K562 (cell line): ENCODE results near the gene BPHL. TPM values are rescaled to one million over a fixed set of nuclear protein-coding genes. Genes with fewer than 3 reads are reported as not detected.

Experiments
- AFF1 ChIP-seq, 2 experiments: fragments of 450-650 bp; IDR thresholded peaks; 2 replicates each; pipeline ENCODE4 v1.6.1; 2018; ENCODE audit warnings: mild to moderate bottlenecking in 2 of 2, low read depth in 1 of 2; ENCODE audit not compliant: partially characterized antibody in 2 of 2
- ARNT ChIP-seq, 2 experiments: fragments of 450-650 bp; IDR thresholded peaks; 2 replicates each; pipeline ENCODE4 v1.6.1; 2016; ENCODE audit warnings: mild to moderate bottlenecking in 1 of 2
- CXXC5 ChIP-seq: fragments of 250-450 bp; sonication (Bioruptor Pico); IDR thresholded peaks from 2 replicates; pipeline ENCODE4 v1.8.0; 2022; ENCODE audit warnings: inconsistent platforms, mild to moderate bottlenecking, moderate library complexity
- DMBX1 ChIP-seq: fragments of 250-450 bp; sonication (Bioruptor Pico); IDR thresholded peaks from 2 replicates; pipeline ENCODE4 v1.8.0; 2022; ENCODE audit warnings: inconsistent platforms, mild to moderate bottlenecking, moderate library complexity, borderline replicate concordance
- ESRRB ChIP-seq: fragments of 250-450 bp; sonication (Bioruptor Pico); IDR thresholded peaks from 2 replicates; pipeline ENCODE4 v1.5.0; 2020; ENCODE audit warnings: mild to moderate bottlenecking, moderate library complexity, borderline replicate concordance
- HIVEP1 ChIP-seq: fragments of 250-450 bp; sonication (Bioruptor Pico); IDR thresholded peaks from 2 replicates; pipeline ENCODE4 v1.4.0; 2020; ENCODE audit warnings: mild to moderate bottlenecking
- LARP7 ChIP-seq: fragments of 450-650 bp; IDR thresholded peaks from 2 replicates; pipeline ENCODE4 v1.6.1; 2016
- LEF1 ChIP-seq: fragments of 450-650 bp; IDR thresholded peaks from 2 replicates; pipeline ENCODE4 v1.6.1; 2016; ENCODE audit warnings: mild to moderate bottlenecking
- MBD1 ChIP-seq: fragments of 250-450 bp; sonication (Bioruptor Pico); IDR thresholded peaks from 2 replicates; pipeline ENCODE4 v1.8.0; 2022; ENCODE audit warnings: inconsistent platforms
- MTF1 ChIP-seq: fragments of 250-450 bp; sonication (Bioruptor Pico); IDR thresholded peaks from 2 replicates; pipeline ENCODE4 v1.9.0; 2021; ENCODE audit warnings: moderate library complexity, mild to moderate bottlenecking, inconsistent platforms, borderline replicate concordance
- NCOA4 ChIP-seq: fragments of 450-650 bp; IDR thresholded peaks from 2 replicates; pipeline ENCODE4 v1.6.1; 2018; ENCODE audit warnings: mild to moderate bottlenecking; ENCODE audit not compliant: partially characterized antibody
- TCF15 ChIP-seq: fragments of 250-450 bp; sonication (Bioruptor Pico); IDR thresholded peaks from 2 replicates; pipeline ENCODE4 v1.8.0; 2022; ENCODE audit warnings: moderate library complexity, mild to moderate bottlenecking, inconsistent platforms
- TEAD1 ChIP-seq, 2 experiments: fragments of 450-650 bp in 1 of 2; sonication (generic) in 1 of 2; formaldehyde crosslinking; IDR thresholded peaks; 2 replicates each; pipeline versions ENCODE4 v1.4.0 to v1.8.0; 2020 to 2022; ENCODE audit warnings: mild to moderate bottlenecking in 2 of 2, missing genetic modification reagents in 1 of 2
- ZEB2 ChIP-seq: fragments of 450-650 bp; IDR thresholded peaks from 2 replicates; pipeline ENCODE4 v1.6.1; 2016
- ZNF583 ChIP-seq: fragments of 250-450 bp; sonication (Bioruptor Pico); IDR thresholded peaks from 2 replicates; pipeline ENCODE4 v1.4.0; 2020
- ZNF589 ChIP-seq: fragments of 200-800 bp; sonication (Bioruptor generic); IDR thresholded peaks from 2 replicates; pipeline ENCODE4 v1.6.1; 2016; ENCODE audit warnings: low read depth, missing genetic modification characterization, missing compliant biosample characterization
- ZNF668 ChIP-seq: fragments of 250-450 bp; sonication (Bioruptor Pico); IDR thresholded peaks from 2 replicates; pipeline ENCODE4 v1.8.0; 2022; ENCODE audit warnings: mild to moderate bottlenecking, inconsistent platforms
- ZNF766 ChIP-seq: fragments of 200-800 bp; sonication (Bioruptor generic); conservative IDR thresholded peaks from 2 replicates; pipeline ENCODE4 v1.6.1; 2016; ENCODE audit warnings: missing genetic modification characterization, missing compliant biosample characterization
- ZNF79 ChIP-seq: fragments of 250-450 bp; sonication (Bioruptor Pico); IDR thresholded peaks from 2 replicates; pipeline ENCODE4 v1.4.0; 2020; ENCODE audit warnings: low read depth, mild to moderate bottlenecking, moderate library complexity
- polyA plus RNA-seq, 8 experiments: library from polyadenylated mRNA; depleted of rRNA in 4 of 8; stranded (reverse) in 5 of 8; unstranded in 3 of 8; fragments of >200 nt; fragmentation: Nextera tagmentation in 2 of 8; fragmentation: Illumina TruSeq in 1 of 8; extraction: Ambion mirVana in 2 of 8; extraction: Trizol in 1 of 8; gene quantifications; 2 replicates each; pipeline versions ENCODE4 v1.2.1 to v1.2.3, GENCODE V29; 2011 to 2014; ENCODE audit warnings: inconsistent platforms in 1 of 8, missing spikeins in 1 of 8
- total RNA-seq, 7 experiments: library from RNA; depleted of rRNA in 6 of 7; stranded (reverse); fragments of >200 nt in 6 of 7; fragmentation: Illumina TruSeq in 2 of 7; extraction: Trizol in 2 of 7; gene quantifications; 2 replicates each; pipeline versions ENCODE4 v1.2.1 to v1.2.3, GENCODE V29; 2011 to 2021; ENCODE audit warnings: low replicate concordance in 1 of 7

BPHL gene
- total and polyA plus RNA-seq, 9 of the 15 experiments (the other 6 are each of a cell fraction or from before 2014, with no cell fraction given): 3.5 to 17.4 (median 8.2) TPM

DNA sequence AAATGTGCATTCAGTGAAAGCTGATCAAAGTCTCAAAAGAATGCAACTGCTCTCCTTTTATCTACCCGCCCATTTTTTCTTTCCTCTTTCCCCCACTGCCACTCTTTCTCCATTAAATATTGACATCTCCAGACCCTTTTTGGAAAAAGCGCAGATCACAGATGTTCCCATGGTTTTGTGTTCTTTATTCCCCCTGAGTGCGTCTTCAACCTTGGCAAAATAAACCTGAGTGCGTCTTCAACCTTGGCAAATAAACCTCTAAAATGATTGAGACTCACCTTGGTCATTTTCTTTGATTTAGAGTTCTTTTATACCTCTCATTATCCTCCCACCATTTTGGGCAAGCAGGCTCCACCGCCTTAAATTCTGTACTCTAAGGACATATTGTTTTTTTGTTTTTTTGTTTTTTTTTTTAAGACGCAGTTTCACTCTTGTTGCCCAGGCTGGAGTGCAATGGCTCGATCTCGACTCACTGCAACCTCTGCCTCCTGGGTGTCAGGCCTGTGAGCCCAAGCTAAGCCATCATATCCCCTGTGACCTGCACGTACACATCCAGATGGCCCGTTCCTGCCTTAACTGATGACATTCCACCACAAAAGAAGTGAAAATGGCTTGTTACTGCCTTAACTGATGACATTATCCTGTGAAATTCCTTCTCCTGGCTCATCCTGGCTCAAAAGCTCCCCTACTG, 48.2 kb downstream of the BPHL start (continued):
- TF ChIP-seq AFF1 (IDR thresholded peaks at IDR 0.05; ENCODE audit: low read depth in 1 of 2, partially characterized antibody in 2 of 2) (peak in 1 of 2 experiments; percentile 15), NCOA4 (peak; percentile 31), TEAD1 (CRISPR knock-in tag; IDR thresholded peaks at IDR 0.05) (0 out of 4 replicates have a peak, but pooled peaks of 1 of the 2 experiments have one; percentile 31), ZNF766 (peak; percentile 52), MBD1 (CRISPR knock-in tag) (0 out of 2 replicates have a peak, but pooled peaks have one; percentile 28), DMBX1 (peak; percentile 58), LARP7 (0 out of 2 replicates have a peak, but pooled peaks have one; percentile 38), ZNF589 (0 out of 2 replicates have a peak, but pooled peaks have one; percentile 11), CXXC5 (CRISPR knock-in tag) (peak; percentile 20; the same call in 1 of the 2 replicates), ZEB2 (0 out of 2 replicates have a peak, but pooled peaks have one; percentile 0), TCF15 (CRISPR knock-in tag) (peak; percentile 70; the same call in 1 of the 2 replicates), ZNF668 (CRISPR knock-in tag) (peak; percentile 44; the same call in 1 of the 2 replicates), HIVEP1 (CRISPR knock-in tag) (peak; percentile 82), ZNF583 (CRISPR knock-in tag) (peak; percentile 36; the same call in 1 of the 2 replicates), LEF1 (peak; percentile 76; the same call in 1 of the 2 replicates), ZNF79 (CRISPR knock-in tag) (0 out of 2 replicates have a peak, but pooled peaks have one; percentile 27), ESRRB (CRISPR knock-in tag) (0 out of 2 replicates have a peak, but pooled peaks have one; percentile 28), ARNT (IDR thresholded peaks at IDR 0.05) (peak; percentile 57 to 95; a peak in 2 of 4 replicates), MTF1 (CRISPR knock-in tag) (0 out of 2 replicates have a peak, but pooled peaks have one; percentile 18)
